OCI-LY1 (cell line): ENCODE data around the gene TEX9.
A peak's percentile ranks its signal among the peaks of the same experiment; 100 is the strongest.

ENCODE experiments used
- H2AFZ ChIP-seq: fragments of 200-600 bp; sonication (generic), shearing (Covaris generic); 2 replicates; pipeline ENCODE4 v1.6.0; 2014; ENCODE audit warnings: antibody characterized with exemption, mild to moderate bottlenecking, low read length
- H3F3A ChIP-seq: fragments of 200-600 bp; sonication (generic), shearing (Covaris generic); 2 replicates; pipeline ENCODE4 v1.6.0; 2014; ENCODE audit warnings: mild to moderate bottlenecking, antibody characterized with exemption, low read length, moderate library complexity; ENCODE audit not compliant: insufficient read depth
- H3K27ac ChIP-seq: fragments of 200-600 bp; sonication (generic); 2 replicates; pipeline ENCODE4 v1.5.1; 2014; ENCODE audit warnings: low read length, mixed run types, mild to moderate bottlenecking, low read depth; ENCODE audit not compliant: poor library complexity, severe bottlenecking
- H3K27me3 ChIP-seq: fragments of 200-600 bp; sonication (generic); 2 replicates; pipeline ENCODE4 v1.6.0; 2014; ENCODE audit warnings: antibody characterized with exemption, mild to moderate bottlenecking, low read length, moderate library complexity; ENCODE audit not compliant: insufficient read depth
- H3K36me3 ChIP-seq: fragments of 200-600 bp; sonication (generic); 2 replicates; pipeline ENCODE4 v1.6.1; 2014; ENCODE audit warnings: mild to moderate bottlenecking, antibody characterized with exemption, low read length, moderate library complexity, mixed read lengths; ENCODE audit not compliant: insufficient read depth
- H3K4me1 ChIP-seq: fragments of 200-600 bp; sonication (generic); 2 replicates; pipeline ENCODE4 v1.5.1; 2014; ENCODE audit warnings: mild to moderate bottlenecking, low read length, moderate library complexity; ENCODE audit not compliant: insufficient read depth, severe bottlenecking
- H3K4me2 ChIP-seq: fragments of 200-600 bp; sonication (generic), shearing (Covaris generic); 2 replicates; pipeline ENCODE4 v1.6.1; 2014; ENCODE audit warnings: low read length
- H3K4me3 ChIP-seq: fragments of 200-600 bp; sonication (generic); 2 replicates; pipeline ENCODE4 v1.5.1; 2014; ENCODE audit warnings: low read length, low read depth, mild to moderate bottlenecking, mixed read lengths; ENCODE audit not compliant: poor library complexity, severe bottlenecking
- H3K79me2 ChIP-seq: fragments of 200-600 bp; shearing (Covaris generic); 2 replicates; pipeline ENCODE4 v1.6.1; 2016; ENCODE audit warnings: mixed run types, low read length, mixed read lengths; ENCODE audit not compliant: insufficient read depth
- H3K9ac ChIP-seq: fragments of 200-600 bp; sonication (generic), shearing (Covaris generic); 2 replicates; pipeline ENCODE4 v1.6.1; 2014; ENCODE audit warnings: mild to moderate bottlenecking, low read length, mixed read lengths
- H3K9me2 ChIP-seq: fragments of 200-600 bp; sonication (generic), shearing (Covaris generic); 2 replicates; pipeline ENCODE4 v1.6.1; 2014; ENCODE audit warnings: low read depth, mild to moderate bottlenecking, low read length, mixed read lengths
- H3K9me3 ChIP-seq: fragments of 200-600 bp; shearing (Covaris generic); 2 replicates; pipeline ENCODE4 v1.6.1; 2014; ENCODE audit warnings: low read length, mixed read lengths
- H4K20me1 ChIP-seq: fragments of 200-600 bp; sonication (generic), shearing (Covaris generic); 2 replicates; pipeline ENCODE4 v1.6.0; 2016; ENCODE audit warnings: mild to moderate bottlenecking, low read length; ENCODE audit not compliant: insufficient read depth
- CTCF ChIP-seq: fragments of 200-600 bp; sonication (generic), shearing (Covaris generic); IDR thresholded peaks from 2 replicates; pipeline ENCODE4 v1.5.1; 2017; ENCODE audit warnings: mild to moderate bottlenecking, antibody characterized with exemption, low read length, moderate library complexity, mixed read lengths
- EZH2 ChIP-seq: fragments of 200-600 bp; sonication (generic), shearing (Covaris generic); IDR thresholded peaks from 2 replicates; pipeline ENCODE4 v1.8.0; 2017; ENCODE audit warnings: borderline replicate concordance, mixed run types, mild to moderate bottlenecking, antibody characterized with exemption, low read length, moderate library complexity, mixed read lengths

TEX9 gene

GRCh38 chr15:56467616-56468015, 102.4 kb downstream of the TEX9 start:
- Histone ChIP-seq H3F3A (no peaks in the 10 kb centered on the region), H3K27ac (no peak overlapping the region), H2AFZ (no peak overlapping the region), H3K9ac (no peak overlapping the region; the same call in 1 of the 2 replicates), H3K9me2 (no peaks in the 10 kb centered on the region), H3K9me3 (no peaks in the 10 kb centered on the region), H3K4me3 (no peak overlapping the region), H3K27me3 (no peaks in the 10 kb centered on the region), H3K4me2 (peak overlapping the region; percentile 73), H3K4me1 (peaks cover 46% of the 10 kb centered on the region), H3K36me3 (no peaks in the 10 kb centered on the region; the same call in 1 of the 2 replicates), H4K20me1 (no peaks in the 10 kb centered on the region), H3K79me2 (no peaks in the 10 kb centered on the region)
- TF ChIP-seq CTCF (no peak), EZH2 (no peak)

- H3K27ac ChIP-seq: peak overlapping the region; percentile 20
- H3K27me3 ChIP-seq: no peaks in the 10 kb centered on the region
- no peaks in the 10 kb centered on the region for H3K36me3 ChIP-seq
- peak overlapping the region; percentile 73 for H3K4me2 ChIP-seq
- H3K79me2 ChIP-seq: no peaks in the 10 kb centered on the region
- no peaks in the 10 kb centered on the region for H3K9me3 ChIP-seq
- TF ChIP-seq CTCF (no peak), EZH2 (no peak)
- H4K20me1 ChIP-seq: no peaks in the 10 kb centered on the region
- no peaks in the 10 kb centered on the region for H3K9me2 ChIP-seq
- peaks cover 38% of the 10 kb centered on the region for H3K4me1 ChIP-seq
- H2AFZ ChIP-seq: peak overlapping the region; percentile 89
- no peaks in the 10 kb centered on the region for H3F3A ChIP-seq
- H3K4me3 ChIP-seq: peak overlapping the region; percentile 50
- peak overlapping the region; percentile 40 for H3K9ac ChIP-seq
Measured at GRCh38 chr15:56468401-56468800, 103.2 kb downstream of the TEX9 start.

- no peaks in the 10 kb centered on the region for H3K9me3 ChIP-seq
- H3K9ac ChIP-seq: no peak overlapping the region
- no peaks in the 10 kb centered on the region for H3K9me2 ChIP-seq
- H2AFZ ChIP-seq: no peak overlapping the region
- H3K4me3 ChIP-seq: no peak overlapping the region
- no peaks in the 10 kb centered on the region for H3K79me2 ChIP-seq
- no peaks in the 10 kb centered on the region for H3K36me3 ChIP-seq
- TF ChIP-seq EZH2: no peak
- no peak for TF ChIP-seq CTCF
- H3F3A ChIP-seq: no peaks in the 10 kb centered on the region
- no peak overlapping the region for H3K27ac ChIP-seq
- no peaks in the 10 kb centered on the region for H3K27me3 ChIP-seq
- no peak overlapping the region for H3K4me2 ChIP-seq
- peaks cover 27% of the 10 kb centered on the region for H3K4me1 ChIP-seq
- no peaks in the 10 kb centered on the region for H4K20me1 ChIP-seq
Measured at GRCh38 chr15:56469483-56469882, 104.3 kb downstream of the TEX9 start.
